ENCODE measurements around the gene GPR152. TPM values are rescaled to one million over a fixed set of nuclear protein-coding genes. Genes with fewer than 3 reads are reported as not detected.

Gene GPR152
- total and polyA plus RNA-seq, 2 experiments from 2014 or later: not detected

- Histone ChIP-seq H3K4me1 (ENCODE audit: insufficient read depth) (no peaks in the 10 kb centered on the region), H2AFZ (no peak overlapping the region), H3K9ac (no peak overlapping the region), H3K4me2 (ENCODE audit: unreplicated experiment) (no peak overlapping the region), H3K27ac (no peak overlapping the region), H3K79me2 (ENCODE audit: insufficient read depth) (no peaks in the 10 kb centered on the region), H3K27me3 (replicated peaks; ENCODE audit: insufficient read depth) (peaks cover 23% of the 10 kb centered on the region), H3K9me3 (ENCODE audit: low read depth) (no peaks in the 10 kb centered on the region), H3K9me2 (ENCODE audit: insufficient read depth) (no peaks in the 10 kb centered on the region), H3K36me3 (ENCODE audit: low read depth) (no peaks in the 10 kb centered on the region), H3K4me3 (no peak overlapping the region), H4K20me1 (ENCODE audit: insufficient read depth) (no peaks in the 10 kb centered on the region), H3F3A (ENCODE audit: insufficient read depth) (no peaks in the 10 kb centered on the region)
- in situ Hi-C loops (cut with MboI): no loop called here
- WGBS, 2 experiments (ENCODE audit: low coverage in 1 of 2, low lambda C conversion rate in 2 of 2, missing lambda C conversion rate in 2 of 2): 26 to 28% methylated on average over 11 to 13 of the region's 13 CpGs
- no peak for DNase-seq
- no peak for TF ChIP-seq EZH2 (IDR thresholded peaks at IDR 0.05; ENCODE audit: insufficient read depth, poor library complexity, severe bottlenecking)
- TF ChIP-seq EZH2phosphoT487 (IDR thresholded peaks at IDR 0.05; ENCODE audit: insufficient read depth, low read depth): no peak
Measured at GRCh38 chr11:67409781-67410368, 42.7 kb downstream of the GPR152 start.

DNA sequence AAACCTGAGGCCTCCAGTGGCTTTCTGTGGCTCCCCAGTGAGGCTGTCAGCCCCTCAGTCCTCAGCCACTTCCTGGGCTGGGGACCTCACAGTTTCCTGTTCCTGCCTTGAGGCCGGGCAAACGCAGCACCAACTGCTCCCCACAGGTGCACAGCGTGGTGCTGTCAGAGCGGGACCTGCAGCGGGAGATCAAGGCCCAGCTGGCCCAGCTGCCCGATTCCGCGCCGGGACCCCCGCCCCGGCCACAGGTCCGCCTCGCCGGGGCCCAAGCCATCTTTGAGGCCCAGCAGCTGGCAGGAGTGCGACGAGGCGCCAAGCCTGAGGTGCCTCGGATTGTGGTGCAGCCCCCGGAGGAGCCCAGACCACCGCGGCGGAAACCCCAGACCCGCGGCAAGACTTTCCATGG, 43.3 kb downstream of the GPR152 start:
- 59% methylated on average over 10 to 24 of the region's 24 CpGs for WGBS, 2 experiments (ENCODE audit: low coverage in 1 of 2, low lambda C conversion rate in 2 of 2, missing lambda C conversion rate in 2 of 2)
- in situ Hi-C loops (cut with MboI): no loop called here
- Histone ChIP-seq H3K36me3 (ENCODE audit: low read depth) (no peaks in the 10 kb centered on the region), H2AFZ (no peak overlapping the region), H3F3A (ENCODE audit: insufficient read depth) (no peaks in the 10 kb centered on the region), H3K79me2 (ENCODE audit: insufficient read depth) (no peaks in the 10 kb centered on the region), H3K4me2 (ENCODE audit: unreplicated experiment) (no peak overlapping the region), H3K9me2 (ENCODE audit: insufficient read depth) (no peaks in the 10 kb centered on the region), H3K27me3 (replicated peaks; ENCODE audit: insufficient read depth) (peaks cover 23% of the 10 kb centered on the region), H3K27ac (no peak overlapping the region), H3K4me3 (no peak overlapping the region), H3K9me3 (ENCODE audit: low read depth) (no peaks in the 10 kb centered on the region), H3K9ac (no peak overlapping the region), H4K20me1 (ENCODE audit: insufficient read depth) (no peaks in the 10 kb centered on the region), H3K4me1 (ENCODE audit: insufficient read depth) (no peaks in the 10 kb centered on the region)
- DNase-seq: no peak
- TF ChIP-seq EZH2phosphoT487 (IDR thresholded peaks at IDR 0.05; ENCODE audit: insufficient read depth, low read depth): no peak
- no peak for TF ChIP-seq EZH2 (IDR thresholded peaks at IDR 0.05; ENCODE audit: insufficient read depth, poor library complexity, severe bottlenecking)

DNA sequence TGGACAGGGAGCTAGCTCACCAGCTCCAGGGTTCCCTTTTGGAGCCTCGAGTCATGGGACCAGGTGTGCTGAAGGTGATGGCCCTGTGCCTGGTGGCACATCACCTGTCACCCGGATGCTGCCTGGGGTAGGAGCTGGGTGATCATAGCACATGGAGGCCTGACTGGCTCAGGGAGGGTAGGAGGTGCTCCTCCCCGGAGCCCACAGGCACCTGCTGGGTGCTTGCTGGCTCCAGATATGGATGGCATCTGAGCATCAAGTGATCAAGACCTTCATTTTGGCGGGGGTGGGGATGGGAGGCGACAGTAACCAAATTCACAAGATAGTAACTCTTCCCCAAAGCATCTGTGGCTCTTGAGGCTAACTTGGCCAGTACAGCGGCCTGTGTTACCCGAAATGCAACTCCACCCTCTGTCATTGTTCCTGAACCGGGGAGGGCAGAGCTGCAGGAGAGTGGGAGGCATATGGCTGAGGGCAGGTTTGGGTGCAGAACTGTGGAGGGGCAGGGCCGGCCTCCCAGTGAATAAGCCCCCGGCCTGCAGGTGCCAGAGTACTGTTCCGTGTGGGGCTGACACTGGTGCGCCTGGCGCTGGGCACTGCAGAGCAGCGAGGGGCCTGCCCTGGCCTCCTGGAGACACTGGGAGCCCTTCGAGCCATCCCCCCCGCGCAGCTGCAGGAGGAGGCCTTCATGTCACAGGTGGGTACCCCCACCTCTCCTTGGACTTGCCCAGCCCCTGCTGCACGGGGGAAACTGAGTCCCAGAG, 43.9 kb downstream of the GPR152 start:
- H3K4me2 ChIP-seq (ENCODE audit: unreplicated experiment): no peak overlapping the region
- H3K27ac ChIP-seq: no peak overlapping the region
- H3K36me3 ChIP-seq (ENCODE audit: low read depth): no peaks in the 10 kb centered on the region
- peaks cover 23% of the 10 kb centered on the region for H3K27me3 ChIP-seq (replicated peaks; ENCODE audit: insufficient read depth)
- in situ Hi-C loops (cut with MboI): no loop called here
- H3K9me3 ChIP-seq (ENCODE audit: low read depth): no peaks in the 10 kb centered on the region
- WGBS, 2 experiments (ENCODE audit: low coverage in 1 of 2, low lambda C conversion rate in 2 of 2, missing lambda C conversion rate in 2 of 2): 50 to 58% methylated on average over 18 of the region's 18 CpGs
- no peak overlapping the region for H3K4me3 ChIP-seq
- no peak for DNase-seq
- no peak overlapping the region for H2AFZ ChIP-seq
- no peak overlapping the region for H3K9ac ChIP-seq
- no peaks in the 10 kb centered on the region for H3K79me2 ChIP-seq (ENCODE audit: insufficient read depth)
- TF ChIP-seq EZH2 (IDR thresholded peaks at IDR 0.05; ENCODE audit: insufficient read depth, poor library complexity, severe bottlenecking) (no peak), EZH2phosphoT487 (IDR thresholded peaks at IDR 0.05; ENCODE audit: insufficient read depth, low read depth) (no peak)
- H3K9me2 ChIP-seq (ENCODE audit: insufficient read depth): no peaks in the 10 kb centered on the region
- no peaks in the 10 kb centered on the region for H3K4me1 ChIP-seq (ENCODE audit: insufficient read depth)
- no peaks in the 10 kb centered on the region for H4K20me1 ChIP-seq (ENCODE audit: insufficient read depth)
- H3F3A ChIP-seq (ENCODE audit: insufficient read depth): no peaks in the 10 kb centered on the region

DNA sequence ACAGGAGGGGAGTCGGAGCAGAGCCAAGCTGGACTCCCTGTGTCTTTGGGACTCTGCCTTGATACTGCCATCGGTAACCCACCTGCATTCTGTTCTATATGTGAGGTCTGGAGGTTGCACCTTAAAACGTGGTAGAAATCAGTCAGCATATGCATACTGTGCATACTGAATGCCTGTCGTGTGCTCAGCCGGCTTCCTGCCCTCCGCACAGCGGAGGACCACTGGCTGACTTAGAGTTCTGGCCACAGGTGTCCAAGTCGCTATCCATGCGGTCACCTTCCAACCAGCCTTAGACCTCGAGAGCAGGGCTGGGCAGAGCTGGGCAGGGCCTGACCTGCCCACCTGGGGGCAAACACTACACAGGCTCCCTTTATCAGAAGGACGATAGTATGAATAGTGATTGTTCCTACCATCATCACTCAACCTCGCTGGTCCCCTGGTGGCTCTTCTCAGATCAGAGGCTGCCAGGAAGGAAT, 44.8 kb downstream of the GPR152 start:
- Histone ChIP-seq H3K27ac (no peak overlapping the region), H3F3A (ENCODE audit: insufficient read depth) (no peaks in the 10 kb centered on the region), H4K20me1 (ENCODE audit: insufficient read depth) (no peaks in the 10 kb centered on the region), H2AFZ (no peak overlapping the region), H3K4me2 (ENCODE audit: unreplicated experiment) (no peak overlapping the region), H3K9me3 (ENCODE audit: low read depth) (no peaks in the 10 kb centered on the region), H3K79me2 (ENCODE audit: insufficient read depth) (no peaks in the 10 kb centered on the region), H3K36me3 (ENCODE audit: low read depth) (no peaks in the 10 kb centered on the region), H3K9me2 (ENCODE audit: insufficient read depth) (no peaks in the 10 kb centered on the region), H3K27me3 (replicated peaks; ENCODE audit: insufficient read depth) (peaks cover 23% of the 10 kb centered on the region), H3K4me3 (no peak overlapping the region), H3K4me1 (ENCODE audit: insufficient read depth) (no peaks in the 10 kb centered on the region), H3K9ac (no peak overlapping the region)
- TF ChIP-seq EZH2 (IDR thresholded peaks at IDR 0.05; ENCODE audit: insufficient read depth, poor library complexity, severe bottlenecking): no peak
- no peak for TF ChIP-seq EZH2phosphoT487 (IDR thresholded peaks at IDR 0.05; ENCODE audit: insufficient read depth, low read depth)
- DNase-seq: no peak
- 53 to 64% methylated on average over 12 of the region's 12 CpGs for WGBS, 2 experiments (ENCODE audit: low coverage in 1 of 2, low lambda C conversion rate in 2 of 2, missing lambda C conversion rate in 2 of 2)
- in situ Hi-C loops (cut with MboI): no loop called here
